Activated T-cell treated with anti-CD3 and anti-CD28 coated beads, Interleukin-2, amount 50 U/mL, for 24 hours (primary cell): ENCODE measurements around the gene IP6K2.
A peak's percentile ranks its signal among the peaks of the same experiment; 100 is the strongest.
"Not testable (repeated sequence)": the region's sequence is repeated elsewhere in the genome, so short reads cannot be mapped to it uniquely, and the experiment has no call there.

Experiments
- DNase-seq: peaks from one replicate; pipeline ENCODE4 v3.0.0-alpha.2; 2020
- H3K27ac Mint-ChIP-seq: 2 replicates; pipeline ENCODE4 v1.8.0; 2020; ENCODE audit warnings: mild to moderate bottlenecking, mixed read lengths
- H3K27me3 Mint-ChIP-seq: 2 replicates; pipeline ENCODE4 v1.8.0; 2020; ENCODE audit warnings: mixed read lengths
- H3K36me3 Mint-ChIP-seq: 2 replicates; pipeline ENCODE4 v1.8.0; 2020; ENCODE audit warnings: low read depth, mixed read lengths
- H3K4me1 Mint-ChIP-seq: 2 replicates; pipeline ENCODE4 v1.8.0; 2020; ENCODE audit warnings: low read depth, mixed read lengths
- H3K4me3 Mint-ChIP-seq: 2 replicates; pipeline ENCODE4 v1.8.0; 2020; ENCODE audit warnings: mild to moderate bottlenecking, moderate library complexity, mixed read lengths
- H3K9me3 Mint-ChIP-seq: 2 replicates; pipeline ENCODE4 v1.8.0; 2020; ENCODE audit warnings: mixed read lengths

Gene IP6K2

DNA sequence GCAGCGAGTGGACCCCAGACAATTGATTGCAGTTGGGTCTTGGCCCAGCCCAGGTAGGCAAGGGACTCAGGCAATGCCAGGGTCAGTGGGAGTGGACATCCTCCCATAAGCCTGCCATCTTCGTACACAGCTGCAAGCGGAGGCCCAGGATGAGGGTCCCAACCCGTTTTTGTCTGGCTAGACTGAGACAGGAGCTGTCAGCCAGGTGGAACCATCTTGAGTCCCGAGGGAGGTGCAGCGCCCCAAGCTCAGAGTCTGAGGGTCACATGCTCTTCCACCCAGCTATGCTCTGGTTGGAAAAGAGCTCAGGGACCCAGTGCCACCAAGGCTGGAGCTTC lies 22.6 kb upstream of the IP6K2 start:
- Mint-ChIP-seq H3K36me3 (no peaks in the 10 kb centered on the region), H3K4me1 (peaks cover 2% of the 10 kb centered on the region), H3K4me3 (no peak overlapping the region), H3K27ac (no peak overlapping the region), H3K9me3 (no peaks in the 10 kb centered on the region), H3K27me3 (no peaks in the 10 kb centered on the region)
- no peak for DNase-seq

DNA sequence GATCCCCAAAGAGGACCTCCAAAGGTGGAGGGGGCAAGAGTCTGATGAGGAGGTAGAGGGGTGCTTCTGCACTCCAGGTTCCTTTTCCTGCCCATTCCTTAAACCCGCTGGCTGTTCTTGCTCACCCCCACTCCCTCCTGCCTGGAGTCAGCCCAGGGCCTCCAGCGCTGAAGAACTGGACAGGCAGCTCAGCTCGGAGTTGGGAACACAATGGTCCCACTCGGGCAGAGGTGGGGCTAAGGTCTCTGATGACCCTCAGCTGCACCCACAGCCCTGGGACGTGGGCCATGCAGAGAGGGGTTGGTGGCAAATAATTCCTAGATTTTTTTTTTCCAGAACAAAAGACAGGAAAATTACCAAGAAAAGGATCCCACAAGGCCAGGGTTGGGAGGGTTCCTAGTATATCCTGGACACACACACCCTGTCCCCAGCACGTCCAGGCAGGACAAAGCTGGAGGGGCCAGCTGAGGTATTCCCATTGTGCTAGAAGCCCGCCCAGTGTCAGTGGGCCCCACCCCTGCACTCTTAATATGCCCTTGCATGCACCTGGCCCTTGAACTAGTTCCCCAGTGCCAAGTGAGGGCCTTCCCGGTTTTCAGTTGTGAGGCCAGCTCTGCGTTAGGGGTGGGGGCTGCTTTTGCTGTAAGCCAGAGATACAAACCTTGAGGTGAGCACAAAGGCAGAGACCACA lies 22.1 kb upstream of the IP6K2 start:
- no peak for DNase-seq

DNA sequence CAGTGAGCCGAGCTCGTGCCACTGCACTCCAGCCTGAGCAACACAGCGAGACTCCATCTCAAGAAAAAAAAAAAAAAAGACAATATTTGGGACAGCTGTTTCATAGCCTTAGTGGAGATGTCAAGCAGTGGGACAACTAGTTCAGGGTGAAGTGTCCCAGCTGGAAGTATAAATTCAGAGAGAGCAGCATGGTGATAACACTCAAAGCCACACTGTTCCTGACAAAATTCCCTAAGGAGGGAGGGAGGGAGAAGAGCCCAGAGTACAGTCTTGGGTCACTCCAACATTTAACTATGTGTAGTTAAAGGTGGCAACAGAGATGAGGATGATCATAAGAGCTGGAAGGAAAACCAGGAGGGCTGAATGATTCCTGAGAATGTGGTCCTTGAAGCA lies 21.1 kb upstream of the IP6K2 start:
- Mint-ChIP-seq H3K9me3 (no peaks in the 10 kb centered on the region), H3K36me3 (no peaks in the 10 kb centered on the region), H3K27ac (no peak overlapping the region), H3K27me3 (no peaks in the 10 kb centered on the region), H3K4me3 (no peak overlapping the region), H3K4me1 (peaks cover 2% of the 10 kb centered on the region)
- DNase-seq: no peak

More for the DNA sequence above, 22.1 kb upstream of the IP6K2 start:
- H3K4me3 Mint-ChIP-seq: no peak overlapping the region
- H3K9me3 Mint-ChIP-seq: no peaks in the 10 kb centered on the region
- no peaks in the 10 kb centered on the region for H3K36me3 Mint-ChIP-seq
- H3K4me1 Mint-ChIP-seq: peaks cover 2% of the 10 kb centered on the region
- no peak overlapping the region for H3K27ac Mint-ChIP-seq
- no peaks in the 10 kb centered on the region for H3K27me3 Mint-ChIP-seq

DNA sequence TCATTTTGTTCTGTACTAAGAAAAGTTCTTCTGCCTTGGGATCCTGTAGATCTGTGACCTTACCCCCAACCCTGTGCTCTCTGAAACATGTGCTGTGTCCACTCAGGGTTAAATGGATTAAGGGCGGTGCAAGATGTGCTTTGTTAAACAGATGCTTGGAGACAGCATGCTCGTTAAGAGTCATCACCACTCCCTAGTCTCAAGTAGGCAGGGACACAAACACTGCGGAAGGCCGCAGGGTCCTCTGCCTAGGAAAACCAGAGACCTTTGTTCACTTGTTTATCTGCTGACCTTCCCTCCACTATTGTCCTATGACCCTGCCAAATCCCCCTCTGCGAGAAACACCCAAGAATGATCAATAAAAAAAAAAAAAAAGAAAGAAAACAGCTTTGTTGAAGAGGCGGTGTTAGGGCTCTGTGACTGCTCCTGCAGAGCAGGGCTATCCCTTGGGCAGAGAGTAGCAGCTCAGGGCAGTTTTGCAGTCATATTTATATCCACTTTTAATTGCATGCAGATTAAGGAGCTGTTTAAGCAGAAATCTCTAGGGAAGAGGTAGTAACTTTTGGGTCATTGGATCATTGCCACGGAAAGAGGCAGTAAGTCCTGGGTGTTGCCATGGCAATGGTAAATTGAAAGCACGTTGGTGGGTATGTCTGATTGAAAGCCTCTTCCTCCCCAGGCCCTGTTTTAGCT lies 18.2 kb upstream of the IP6K2 start:
- not testable (repeated sequence) for H3K9me3 Mint-ChIP-seq, H3K4me3 Mint-ChIP-seq, H3K27ac Mint-ChIP-seq, H3K4me1 Mint-ChIP-seq, H3K36me3 Mint-ChIP-seq, DNase-seq, H3K27me3 Mint-ChIP-seq

DNA sequence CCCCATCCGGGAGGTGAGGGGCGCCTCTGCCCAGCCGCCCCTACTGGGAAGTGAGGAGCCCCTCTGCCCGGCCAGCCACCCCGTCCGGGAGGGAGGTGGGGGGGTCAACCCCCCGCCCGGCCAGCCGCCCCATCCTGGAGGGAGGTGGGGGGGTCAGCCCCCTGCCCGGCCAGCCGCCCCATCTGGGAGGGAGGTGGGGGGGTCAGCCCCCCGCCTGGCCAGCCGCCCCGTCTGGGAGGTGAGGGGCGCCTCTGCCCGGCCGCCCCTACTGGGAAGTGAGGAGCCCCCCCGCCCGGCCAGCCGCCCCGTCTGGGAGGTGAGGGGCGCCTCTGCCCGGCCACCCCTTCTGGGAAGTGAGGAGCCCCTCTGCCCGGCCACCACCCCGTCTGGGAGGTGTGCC lies 17.5 kb upstream of the IP6K2 start:
- not testable (repeated sequence) for H3K36me3 Mint-ChIP-seq, H3K27ac Mint-ChIP-seq

DNA sequence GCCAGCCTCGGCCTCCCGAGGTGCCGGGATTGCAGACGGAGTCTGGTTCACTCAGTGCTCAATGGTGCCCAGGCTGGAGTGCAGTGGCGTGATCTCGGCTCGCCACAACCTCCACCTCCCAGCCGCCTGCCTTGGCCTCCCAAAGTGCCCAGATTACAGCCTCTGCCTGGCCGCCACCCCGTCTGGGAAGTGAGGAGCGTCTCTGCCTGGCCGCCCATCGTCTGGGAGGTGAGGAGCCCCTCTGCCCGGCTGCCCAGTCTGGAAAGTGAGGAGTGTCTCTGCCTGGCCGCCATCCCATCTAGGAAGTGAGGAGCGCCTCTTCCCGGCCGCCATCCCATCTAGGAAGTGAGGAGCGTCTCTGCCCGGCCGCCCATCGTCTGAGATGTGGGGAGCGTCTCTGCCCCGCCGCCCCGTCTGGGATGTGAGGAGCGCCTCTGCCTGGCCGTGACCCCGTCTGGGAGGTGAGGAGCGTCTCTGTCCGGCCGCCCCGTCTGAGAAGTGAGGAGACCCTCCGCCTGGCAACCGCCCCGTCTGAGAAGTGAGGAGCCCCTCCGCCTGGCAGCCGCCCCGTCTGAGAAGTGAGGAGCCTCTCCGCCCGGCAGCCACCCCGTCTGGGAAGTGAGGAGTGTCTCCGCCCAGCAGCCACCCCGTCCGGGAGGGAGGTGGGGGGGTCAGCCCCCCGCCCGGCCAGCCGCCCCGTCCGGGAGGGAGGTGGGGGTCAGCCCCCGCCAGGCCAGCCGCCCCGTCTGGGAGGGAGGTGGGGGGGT lies 16.9 kb upstream of the IP6K2 start:
- not testable (repeated sequence) for H3K9me3 Mint-ChIP-seq, H3K4me3 Mint-ChIP-seq, DNase-seq, H3K4me1 Mint-ChIP-seq, H3K27me3 Mint-ChIP-seq, H3K36me3 Mint-ChIP-seq, H3K27ac Mint-ChIP-seq

More for the DNA sequence above, 17.5 kb upstream of the IP6K2 start:
- not testable (repeated sequence) for H3K4me3 Mint-ChIP-seq, H3K9me3 Mint-ChIP-seq, H3K4me1 Mint-ChIP-seq, H3K27me3 Mint-ChIP-seq, DNase-seq

DNA sequence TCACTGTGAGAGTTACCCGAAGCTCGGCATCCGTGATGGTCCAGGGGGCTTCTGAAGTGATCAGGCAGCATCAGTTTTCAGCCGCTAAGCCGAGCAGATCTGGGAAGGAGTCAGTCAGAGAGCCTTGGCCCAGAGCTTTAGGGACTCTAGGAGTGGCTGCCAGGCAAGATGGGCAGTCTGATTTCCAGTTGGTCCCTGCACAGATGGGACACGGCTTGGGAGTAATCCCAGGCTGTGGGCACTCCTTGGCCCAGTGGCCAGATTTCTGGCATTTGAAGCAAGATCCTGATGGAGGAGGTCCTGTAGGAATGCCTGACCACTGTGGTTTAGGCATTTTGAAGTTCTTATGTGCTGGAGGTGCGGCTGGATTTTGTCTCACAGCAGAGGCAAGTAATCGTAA lies 10.5 kb upstream of the IP6K2 start:
- Mint-ChIP-seq H3K27me3 (no peaks in the 10 kb centered on the region), H3K9me3 (no peaks in the 10 kb centered on the region), H3K4me3 (no peak overlapping the region), H3K27ac (no peak overlapping the region), H3K4me1 (no peaks in the 10 kb centered on the region), H3K36me3 (no peaks in the 10 kb centered on the region)
- no peak for DNase-seq

DNA sequence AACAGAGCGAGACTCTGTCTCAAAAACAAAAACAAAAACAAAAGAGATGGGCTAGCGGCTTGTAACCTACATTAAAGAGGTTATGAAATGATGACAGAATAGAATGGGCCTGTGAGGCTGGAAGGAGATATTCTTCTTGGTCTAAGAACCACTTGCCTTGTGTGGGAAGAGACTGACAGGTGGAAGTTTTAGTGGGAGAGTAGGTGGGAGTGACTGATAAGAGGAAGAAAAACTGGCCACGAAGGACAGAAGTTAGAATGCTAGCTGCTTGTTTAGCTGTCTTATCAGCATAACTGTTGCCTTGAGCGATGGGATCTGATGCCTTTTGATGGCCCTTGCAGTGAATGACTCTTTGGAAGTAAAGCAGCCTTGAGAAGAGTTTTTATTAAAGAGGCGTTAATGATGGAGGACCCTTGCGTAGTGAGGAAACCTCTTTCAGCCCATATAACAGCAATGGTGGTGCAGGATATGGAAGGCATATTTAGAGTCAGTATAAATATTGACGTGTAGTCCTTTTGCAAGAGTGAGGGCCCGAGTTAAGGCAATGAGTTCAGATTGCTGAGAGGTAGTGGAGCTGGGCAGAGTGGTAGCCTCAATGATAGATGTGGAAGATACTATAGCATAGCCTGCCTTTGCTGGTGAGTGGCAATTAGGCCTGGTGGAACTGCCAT lies 8.3 kb upstream of the IP6K2 start:
- not testable (repeated sequence) for H3K4me3 Mint-ChIP-seq, DNase-seq, H3K36me3 Mint-ChIP-seq, H3K4me1 Mint-ChIP-seq, H3K9me3 Mint-ChIP-seq, H3K27me3 Mint-ChIP-seq, H3K27ac Mint-ChIP-seq

DNA sequence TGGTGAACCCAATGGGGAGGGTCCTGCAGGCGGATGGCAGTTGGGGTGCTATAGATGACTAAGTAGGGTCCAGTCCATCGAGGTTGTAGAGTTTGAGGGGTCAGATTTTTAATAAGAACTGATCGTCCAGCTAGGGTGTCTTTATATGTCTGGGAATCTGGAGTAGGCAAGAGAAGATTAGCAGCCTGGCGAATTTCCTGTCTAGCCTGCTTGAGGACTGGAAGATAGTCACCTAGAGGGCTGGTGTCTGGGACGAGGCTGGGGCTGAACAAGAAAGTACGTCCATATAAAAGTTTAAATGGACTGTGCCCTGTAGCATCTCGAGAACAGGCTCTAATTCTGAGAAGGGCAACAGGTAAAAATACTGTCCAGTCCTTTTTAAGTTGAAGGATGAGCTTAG lies 6.7 kb upstream of the IP6K2 start:
- no peak for DNase-seq
- Mint-ChIP-seq H3K9me3 (no peaks in the 10 kb centered on the region), H3K27me3 (no peaks in the 10 kb centered on the region), H3K4me1 (no peaks in the 10 kb centered on the region), H3K4me3 (no peak overlapping the region), H3K27ac (no peak overlapping the region), H3K36me3 (no peaks in the 10 kb centered on the region)

DNA sequence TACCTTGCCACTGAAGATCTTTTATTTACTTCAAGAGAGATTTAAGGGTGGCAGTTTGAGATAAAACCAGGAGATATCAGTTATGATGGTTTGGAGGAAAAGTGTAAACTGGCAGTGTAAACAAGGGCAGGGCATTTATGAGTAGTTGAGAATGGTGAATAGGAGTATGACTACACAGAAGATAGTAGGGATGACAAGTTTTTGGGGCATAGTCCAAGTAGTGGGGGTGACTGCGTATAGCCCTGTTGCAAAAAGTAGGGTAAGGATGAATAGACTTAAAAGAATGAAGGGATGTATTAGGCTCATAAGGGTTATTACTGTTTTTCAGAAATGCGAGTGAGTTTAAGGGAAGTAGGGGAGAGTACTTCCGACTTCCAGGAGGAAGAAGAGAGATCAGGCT lies 6.3 kb upstream of the IP6K2 start:
- not testable (repeated sequence) for H3K9me3 Mint-ChIP-seq, DNase-seq, H3K27ac Mint-ChIP-seq, H3K36me3 Mint-ChIP-seq, H3K4me3 Mint-ChIP-seq, H3K27me3 Mint-ChIP-seq, H3K4me1 Mint-ChIP-seq

DNA sequence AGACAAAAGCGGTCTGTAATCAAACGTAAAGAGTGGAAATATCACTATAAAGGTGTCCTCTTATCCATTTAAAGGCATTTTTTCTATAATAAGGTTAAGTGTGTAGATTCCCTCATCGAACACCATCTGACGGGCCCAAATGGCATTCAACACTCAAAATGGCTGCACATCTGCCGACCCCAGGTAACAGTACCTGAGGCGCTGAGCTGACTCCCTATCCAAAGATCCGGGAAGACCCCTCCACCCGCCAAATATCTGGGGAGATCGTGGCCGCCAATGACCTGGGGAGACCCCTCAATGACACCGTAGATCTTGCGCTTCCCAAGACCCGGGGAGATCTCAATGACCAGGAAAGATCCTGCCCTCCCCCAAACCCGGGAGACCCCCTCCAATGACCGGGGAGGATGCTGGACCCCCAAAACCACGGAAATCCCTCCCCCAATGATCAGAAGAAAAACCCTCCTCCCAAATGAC lies 476 bp downstream of the IP6K2 start:
- Mint-ChIP-seq H3K27me3 (no peaks in the 10 kb centered on the region), H3K4me1 (peaks cover 43% of the 10 kb centered on the region), H3K36me3 (peaks cover 49% of the 10 kb centered on the region), H3K9me3 (no peaks in the 10 kb centered on the region), H3K27ac (peak overlapping the region; percentile 95), H3K4me3 (peak overlapping the region; percentile 98)
- DNase-seq: peak; percentile 54

DNA sequence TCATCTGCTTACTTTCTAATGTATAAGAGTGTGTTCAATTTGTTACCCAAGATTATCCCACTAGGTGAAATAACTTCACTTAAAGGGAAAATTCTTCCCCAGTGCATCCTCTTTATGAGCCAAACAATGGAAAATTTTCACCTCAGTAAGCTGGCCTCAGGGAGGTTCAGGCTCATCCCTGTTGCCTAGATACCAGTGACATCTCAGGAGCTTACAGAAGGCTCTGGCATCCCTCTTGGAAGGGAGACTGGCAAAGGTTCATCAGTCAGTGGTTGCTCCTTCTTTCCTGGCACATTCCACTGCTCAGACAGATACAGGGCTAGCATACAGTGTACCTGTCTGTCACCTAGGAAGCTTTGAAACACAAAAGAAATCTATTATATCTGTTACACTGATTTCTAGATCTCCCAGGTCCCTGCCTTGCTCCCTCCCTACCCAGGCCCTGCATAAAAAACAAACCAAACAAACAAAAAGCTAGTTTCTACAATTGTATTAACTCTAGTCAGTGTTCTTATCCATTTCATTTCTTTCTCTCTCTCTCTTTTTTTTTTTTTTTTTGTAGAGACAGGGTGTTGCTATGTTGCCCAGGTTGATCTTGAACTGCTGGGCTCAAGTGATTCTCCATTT lies 1.7 kb downstream of the IP6K2 start:
- Mint-ChIP-seq H3K9me3 (no peaks in the 10 kb centered on the region), H3K4me3 (peak overlapping the region; percentile 98), H3K4me1 (peaks cover 52% of the 10 kb centered on the region), H3K36me3 (peaks cover 61% of the 10 kb centered on the region), H3K27me3 (no peaks in the 10 kb centered on the region), H3K27ac (peak overlapping the region; percentile 67)
- DNase-seq: no peak

DNA sequence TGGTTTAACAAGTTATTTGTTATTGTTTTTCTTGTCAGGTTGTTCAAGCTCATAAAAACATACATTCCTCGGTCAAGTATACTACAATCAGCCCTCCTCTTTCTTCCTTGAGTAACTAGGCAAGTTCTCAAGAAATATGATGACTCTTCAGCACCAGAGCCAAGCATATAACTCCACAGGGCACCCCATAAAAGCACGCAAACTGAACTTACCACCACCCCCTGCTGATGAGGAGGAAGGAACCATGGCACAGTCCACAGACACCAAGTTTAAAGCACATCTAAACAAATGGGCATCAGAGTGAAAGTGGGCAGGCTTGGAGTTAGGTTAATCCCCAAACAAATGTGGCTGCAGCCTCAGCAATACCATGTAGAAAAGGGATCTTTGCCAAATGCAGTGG lies 5.3 kb downstream of the IP6K2 start:
- Mint-ChIP-seq H3K36me3 (peaks cover 87% of the 10 kb centered on the region), H3K27me3 (no peaks in the 10 kb centered on the region), H3K4me1 (peaks cover 72% of the 10 kb centered on the region), H3K4me3 (no peak overlapping the region), H3K27ac (peak overlapping the region; percentile 55), H3K9me3 (no peaks in the 10 kb centered on the region)
- no peak for DNase-seq

DNA sequence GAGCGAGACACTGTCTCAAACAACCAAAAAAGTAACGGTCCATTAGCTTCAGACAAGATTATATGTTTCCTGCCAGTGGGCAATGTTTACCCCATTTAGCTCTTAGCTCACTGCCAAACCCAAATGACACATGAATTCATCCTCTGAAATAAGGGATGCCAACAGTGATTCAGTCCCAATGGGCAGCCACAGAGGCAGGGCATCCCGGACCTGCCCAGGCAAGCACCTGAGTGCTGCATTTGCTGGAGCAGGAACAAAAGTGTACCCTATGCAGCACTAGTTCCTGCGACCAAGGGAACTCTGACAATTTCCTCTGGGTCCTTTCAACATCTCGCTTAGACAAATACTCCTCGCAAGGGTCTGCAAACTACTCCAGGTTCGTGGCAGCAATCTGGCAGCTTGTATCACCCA lies 8.0 kb downstream of the IP6K2 start:
- H3K27ac Mint-ChIP-seq: peak overlapping the region; percentile 62
- no peaks in the 10 kb centered on the region for H3K9me3 Mint-ChIP-seq
- no peaks in the 10 kb centered on the region for H3K27me3 Mint-ChIP-seq
- DNase-seq: no peak
- H3K36me3 Mint-ChIP-seq: peaks cover 81% of the 10 kb centered on the region
- H3K4me3 Mint-ChIP-seq: no peak overlapping the region
- H3K4me1 Mint-ChIP-seq: peaks cover 57% of the 10 kb centered on the region
